ENCODE measurements around the gene MACROD2.

MACROD2 gene

DNA sequence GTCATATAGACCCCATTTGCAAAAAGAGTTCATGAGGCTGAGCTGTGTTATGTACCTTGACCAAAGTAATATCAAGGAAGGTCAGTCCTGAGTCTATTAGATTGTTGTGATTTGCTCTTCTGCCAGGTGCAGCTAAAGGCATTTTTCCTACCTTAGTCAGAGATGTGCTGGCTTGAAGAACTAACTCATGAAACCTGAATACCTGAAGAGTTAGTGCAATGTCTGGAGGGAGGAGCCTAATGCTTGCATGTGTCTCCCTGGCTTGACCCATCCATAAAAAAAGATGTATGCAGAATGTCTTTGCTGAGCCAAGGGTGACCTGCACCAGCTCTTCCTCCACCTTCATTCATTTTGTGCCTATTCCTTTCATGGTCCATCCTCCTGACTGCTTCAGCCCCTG lies 1835.9 kb downstream of the MACROD2 start:
- H3K27ac Mint-ChIP-seq, result no peak overlapping the region
- no peaks in the 10 kb centered on the region for H3K4me1 Mint-ChIP-seq (ENCODE audit: low read depth)
- H3K9me3 Mint-ChIP-seq, result no peaks in the 10 kb centered on the region
- no peak for DNase-seq (ENCODE audit: low spot score)
- no peaks in the 10 kb centered on the region for H3K27me3 Mint-ChIP-seq (ENCODE audit: low read depth)
- H3K36me3 Mint-ChIP-seq (ENCODE audit: low read depth), result no peaks in the 10 kb centered on the region
- no peak overlapping the region for H3K4me3 Mint-ChIP-seq

DNA sequence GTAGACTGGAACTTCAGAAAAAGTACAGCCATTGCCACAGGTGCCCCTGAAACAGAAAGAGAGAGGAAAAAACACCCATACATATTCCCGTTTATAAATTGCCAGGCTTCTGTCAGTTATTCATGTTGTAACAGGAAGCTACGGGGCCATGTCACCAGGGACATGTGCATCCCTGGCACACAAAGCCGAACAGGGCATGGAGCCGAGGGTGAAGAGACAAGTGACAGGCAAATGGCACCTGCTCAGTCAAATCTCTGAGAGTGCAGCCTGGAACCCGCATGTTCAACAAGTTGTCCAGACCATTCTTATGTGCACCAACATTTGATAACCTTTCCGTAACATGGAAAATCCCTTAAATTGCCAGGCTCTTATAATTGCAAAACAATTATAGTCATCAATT lies 1837.2 kb downstream of the MACROD2 start:
- no peak overlapping the region for H3K4me3 Mint-ChIP-seq
- H3K9me3 Mint-ChIP-seq, result no peaks in the 10 kb centered on the region
- no peaks in the 10 kb centered on the region for H3K36me3 Mint-ChIP-seq (ENCODE audit: low read depth)
- no peaks in the 10 kb centered on the region for H3K4me1 Mint-ChIP-seq (ENCODE audit: low read depth)
- no peak for DNase-seq (ENCODE audit: low spot score)
- no peak overlapping the region for H3K27ac Mint-ChIP-seq
- H3K27me3 Mint-ChIP-seq (ENCODE audit: low read depth), result no peaks in the 10 kb centered on the region

DNA sequence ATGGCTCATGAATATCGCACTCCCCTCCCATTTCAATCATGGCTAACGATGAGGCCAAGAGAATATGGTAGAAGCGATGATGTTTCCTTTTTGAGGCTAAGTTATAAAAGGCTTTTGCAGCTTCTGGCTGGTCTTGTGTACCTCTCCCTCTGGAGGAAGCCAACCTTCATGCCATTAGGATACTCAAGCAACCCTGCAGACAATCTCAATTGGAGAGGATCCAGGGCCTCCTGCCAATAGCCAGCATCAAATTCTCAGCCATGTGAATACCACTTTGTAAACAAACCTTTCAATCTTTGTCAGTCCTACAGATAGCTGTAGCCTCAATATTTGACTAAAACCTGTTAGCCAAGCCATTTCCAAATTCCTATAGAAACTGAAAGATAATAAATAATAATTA lies 1839.5 kb downstream of the MACROD2 start:
- Mint-ChIP-seq H3K4me3 (no peak overlapping the region), H3K27ac (no peak overlapping the region), H3K36me3 (ENCODE audit: low read depth) (no peaks in the 10 kb centered on the region), H3K27me3 (ENCODE audit: low read depth) (no peaks in the 10 kb centered on the region), H3K4me1 (ENCODE audit: low read depth) (no peaks in the 10 kb centered on the region), H3K9me3 (no peaks in the 10 kb centered on the region)
- no peak for DNase-seq (ENCODE audit: low spot score)

DNA sequence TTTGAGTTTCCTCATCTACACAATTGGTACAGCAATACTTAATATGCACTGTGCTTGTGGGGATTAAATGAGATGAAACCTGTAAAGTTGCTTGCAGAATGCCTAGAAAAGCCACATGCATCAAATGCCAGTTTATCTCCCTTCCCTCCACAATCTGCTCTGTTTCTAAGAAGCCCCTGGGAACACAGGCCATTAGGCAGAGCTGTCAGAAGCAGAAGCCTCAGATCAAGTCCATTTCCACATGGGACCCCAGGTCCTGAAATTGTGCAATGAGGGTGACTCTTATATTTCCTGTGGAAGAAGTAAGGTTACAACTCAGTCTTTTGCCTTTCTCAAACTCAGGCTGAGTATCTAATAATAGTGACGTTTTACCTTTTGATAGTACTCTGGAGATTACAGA lies 1840.5 kb downstream of the MACROD2 start:
- Mint-ChIP-seq H3K27me3 (ENCODE audit: low read depth) (no peaks in the 10 kb centered on the region), H3K36me3 (ENCODE audit: low read depth) (no peaks in the 10 kb centered on the region), H3K4me3 (no peak overlapping the region), H3K9me3 (peaks cover under 1% of the 10 kb centered on the region), H3K27ac (no peak overlapping the region), H3K4me1 (ENCODE audit: low read depth) (no peaks in the 10 kb centered on the region)
- DNase-seq (ENCODE audit: low spot score), result no peak

DNA sequence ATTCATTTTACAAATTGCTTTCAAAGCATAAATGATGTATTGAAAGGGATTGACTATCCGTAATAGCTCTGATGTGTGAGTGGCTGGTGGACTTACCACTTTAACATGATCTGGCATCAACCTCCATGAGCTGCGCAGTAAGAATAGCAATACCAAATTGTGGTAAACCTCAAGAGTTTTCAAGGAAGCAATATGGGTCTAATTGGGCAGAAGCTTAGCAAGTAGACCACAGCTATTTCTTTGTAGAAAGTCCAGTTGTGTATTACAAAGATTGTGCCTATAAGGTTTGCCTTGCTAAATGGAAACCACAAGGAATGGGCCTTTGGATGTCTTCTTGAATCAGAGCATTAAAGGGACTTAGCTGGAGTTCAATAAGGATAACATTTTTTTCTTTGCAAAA lies 1841.3 kb downstream of the MACROD2 start:
- no peak overlapping the region for H3K27ac Mint-ChIP-seq

DNA sequence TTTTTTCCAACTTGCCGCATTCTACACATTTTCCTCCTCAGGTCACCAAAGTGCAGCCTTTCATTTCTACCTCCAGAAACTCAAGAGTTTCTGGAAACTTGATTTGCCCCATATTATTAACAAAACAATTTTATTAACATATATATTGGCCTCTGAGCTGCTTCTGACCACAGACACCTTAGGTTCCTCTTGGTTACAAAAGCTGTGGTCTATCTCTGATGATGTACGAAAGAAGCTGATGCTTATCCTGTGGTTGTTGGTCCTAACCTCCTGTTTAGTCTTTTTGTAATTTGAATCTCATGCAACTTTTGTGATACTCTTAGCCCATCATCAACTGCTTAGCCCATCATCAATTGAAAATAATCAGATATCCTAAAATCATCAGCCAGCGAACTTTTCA lies 1842.2 kb downstream of the MACROD2 start:
- Mint-ChIP-seq H3K36me3 (ENCODE audit: low read depth) (no peaks in the 10 kb centered on the region), H3K4me1 (ENCODE audit: low read depth) (no peaks in the 10 kb centered on the region), H3K4me3 (no peak overlapping the region), H3K27ac (no peak overlapping the region), H3K9me3 (peaks cover 10% of the 10 kb centered on the region), H3K27me3 (ENCODE audit: low read depth) (no peaks in the 10 kb centered on the region)
- no peak for DNase-seq (ENCODE audit: low spot score)

More for the DNA sequence above, 1841.3 kb downstream of the MACROD2 start:
- no peaks in the 10 kb centered on the region for H3K27me3 Mint-ChIP-seq (ENCODE audit: low read depth)
- DNase-seq (ENCODE audit: low spot score), result no peak
- no peaks in the 10 kb centered on the region for H3K4me1 Mint-ChIP-seq (ENCODE audit: low read depth)
- peaks cover 9% of the 10 kb centered on the region for H3K9me3 Mint-ChIP-seq
- H3K36me3 Mint-ChIP-seq (ENCODE audit: low read depth), result no peaks in the 10 kb centered on the region
- H3K4me3 Mint-ChIP-seq, result no peak overlapping the region

DNA sequence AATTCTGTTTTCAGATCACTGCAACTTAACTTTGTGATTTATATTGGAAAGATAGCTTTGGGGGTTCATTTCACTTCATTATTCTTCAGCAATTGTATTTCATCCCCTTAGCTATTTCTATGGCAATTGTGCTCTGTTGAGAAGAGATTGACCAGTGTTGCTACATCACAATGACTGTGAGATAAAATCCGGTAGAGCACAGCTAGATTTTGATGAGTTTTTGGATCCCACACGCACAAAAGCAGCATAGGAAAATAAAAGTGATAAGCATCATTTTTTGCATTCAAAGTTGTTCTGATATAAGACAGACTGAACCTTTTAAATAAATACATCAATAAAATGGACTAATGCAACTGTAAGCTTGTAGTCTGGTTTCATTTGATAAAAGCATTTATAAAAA lies 1843.2 kb downstream of the MACROD2 start:
- no peak for DNase-seq (ENCODE audit: low spot score)
- no peaks in the 10 kb centered on the region for H3K4me1 Mint-ChIP-seq (ENCODE audit: low read depth)
- no peak overlapping the region for H3K4me3 Mint-ChIP-seq
- peaks cover 10% of the 10 kb centered on the region for H3K9me3 Mint-ChIP-seq
- H3K27ac Mint-ChIP-seq, result no peak overlapping the region
- H3K27me3 Mint-ChIP-seq (ENCODE audit: low read depth), result no peaks in the 10 kb centered on the region
- H3K36me3 Mint-ChIP-seq (ENCODE audit: low read depth), result no peaks in the 10 kb centered on the region

DNA sequence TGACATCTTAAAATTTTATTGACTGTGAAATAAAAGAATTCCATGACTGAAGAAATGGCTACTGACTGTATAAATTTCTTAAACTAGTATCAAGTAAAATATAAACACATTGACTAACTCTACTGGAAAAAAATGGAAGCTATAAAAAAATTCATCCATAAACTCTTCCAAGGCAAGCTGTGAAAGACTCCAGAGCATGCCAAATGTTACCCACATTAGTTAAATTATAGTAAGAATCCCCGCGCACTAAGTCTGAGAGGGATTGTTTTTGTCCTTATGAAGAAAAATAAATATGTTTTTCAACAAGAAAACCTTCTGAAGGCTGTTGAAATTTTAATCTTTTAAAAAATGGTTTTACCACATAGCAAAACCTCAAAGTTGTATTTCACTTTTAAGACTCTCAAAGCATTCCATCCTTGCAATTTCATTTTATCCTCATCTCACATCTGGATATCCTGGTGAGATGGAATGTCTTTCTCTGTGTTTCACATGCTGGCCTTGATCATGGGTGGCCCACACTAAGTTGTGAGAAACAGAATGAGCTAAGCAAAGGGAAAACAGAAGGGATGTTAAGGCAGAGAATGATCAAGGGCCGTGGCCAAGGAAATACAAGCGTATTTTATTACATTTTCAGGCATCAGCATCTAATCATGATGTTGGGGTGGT lies 1845.5 kb downstream of the MACROD2 start:
- Mint-ChIP-seq H3K36me3 (ENCODE audit: low read depth) (no peaks in the 10 kb centered on the region), H3K4me1 (ENCODE audit: low read depth) (no peaks in the 10 kb centered on the region), H3K4me3 (no peak overlapping the region), H3K27ac (no peak overlapping the region), H3K9me3 (peaks cover 10% of the 10 kb centered on the region), H3K27me3 (ENCODE audit: low read depth) (no peaks in the 10 kb centered on the region)
- DNase-seq (ENCODE audit: low spot score), result no peak

DNA sequence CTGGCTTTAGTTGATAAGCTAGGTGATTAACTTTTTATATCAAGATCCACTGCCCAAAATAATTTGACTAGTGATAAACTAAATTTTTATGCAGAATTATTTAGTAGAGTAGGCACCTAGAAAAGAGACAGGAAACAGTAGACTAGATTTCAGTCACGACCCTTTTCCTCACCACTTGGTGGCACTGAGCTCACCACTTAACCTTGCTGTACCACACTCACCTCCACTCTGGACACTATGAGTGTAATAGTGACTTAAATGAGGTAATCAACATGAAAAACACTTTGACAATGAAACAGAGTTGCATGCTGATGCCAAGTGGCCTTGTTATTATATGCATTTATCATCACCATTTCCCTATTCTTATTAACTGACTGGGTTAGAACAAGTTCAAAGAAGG lies 1847.6 kb downstream of the MACROD2 start:
- DNase-seq (ENCODE audit: low spot score), result no peak
- H3K27me3 Mint-ChIP-seq (ENCODE audit: low read depth), result no peaks in the 10 kb centered on the region
- peaks cover 17% of the 10 kb centered on the region for H3K9me3 Mint-ChIP-seq
- H3K36me3 Mint-ChIP-seq (ENCODE audit: low read depth), result no peaks in the 10 kb centered on the region
- no peak overlapping the region for H3K27ac Mint-ChIP-seq
- no peak overlapping the region for H3K4me3 Mint-ChIP-seq
- H3K4me1 Mint-ChIP-seq (ENCODE audit: low read depth), result no peaks in the 10 kb centered on the region

DNA sequence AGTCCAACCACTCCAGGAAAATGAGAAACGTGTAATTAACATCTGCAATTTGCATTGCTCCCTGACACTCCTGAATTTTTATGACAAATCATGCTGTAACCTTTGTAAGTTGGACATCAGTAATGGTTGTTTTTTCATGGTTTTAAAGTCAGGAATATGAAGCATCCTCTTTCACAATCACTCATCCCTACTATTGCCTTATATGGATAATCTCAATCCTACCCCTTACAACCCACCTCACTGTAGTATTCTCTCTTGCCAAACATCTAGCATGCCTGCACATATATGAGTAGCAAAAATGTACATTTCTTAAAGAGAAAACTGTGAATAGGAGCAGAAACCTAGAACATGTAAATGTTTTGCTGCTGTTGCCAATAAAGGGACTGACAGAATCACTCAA lies 1848.5 kb downstream of the MACROD2 start:
- Mint-ChIP-seq H3K4me3 (no peak overlapping the region), H3K36me3 (ENCODE audit: low read depth) (no peaks in the 10 kb centered on the region), H3K9me3 (peaks cover 18% of the 10 kb centered on the region), H3K4me1 (ENCODE audit: low read depth) (no peaks in the 10 kb centered on the region), H3K27me3 (ENCODE audit: low read depth) (no peaks in the 10 kb centered on the region), H3K27ac (no peak overlapping the region)
- no peak for DNase-seq (ENCODE audit: low spot score)

DNA sequence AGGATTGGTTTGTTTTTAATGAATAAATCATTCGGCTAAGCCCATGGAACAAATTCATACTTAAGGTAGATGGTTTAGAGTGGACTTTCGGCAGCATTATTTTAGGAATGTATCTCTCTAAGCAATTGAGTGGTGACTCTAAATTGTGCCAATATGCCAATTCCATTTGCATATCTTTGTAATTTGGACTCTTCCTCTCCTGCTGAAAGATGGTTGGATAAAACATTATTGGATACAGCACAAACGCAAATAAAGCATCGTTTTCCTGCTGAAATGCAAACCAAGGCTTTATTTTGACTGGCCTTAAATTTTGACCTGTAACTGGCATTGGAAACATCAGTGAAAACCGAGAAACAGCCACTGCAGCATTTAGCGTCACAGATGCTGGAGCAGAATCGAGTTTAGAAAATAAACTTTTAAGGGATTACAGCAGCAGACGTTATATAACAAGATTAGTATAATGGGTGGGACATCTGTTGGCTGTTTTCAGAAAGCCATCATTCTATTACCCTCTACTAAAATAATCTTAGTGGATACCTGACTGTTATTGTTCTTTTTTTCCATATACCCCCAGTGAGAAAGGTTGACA lies 1852.0 kb downstream of the MACROD2 start:
- Mint-ChIP-seq H3K36me3 (ENCODE audit: low read depth) (no peaks in the 10 kb centered on the region), H3K9me3 (peaks cover 24% of the 10 kb centered on the region), H3K4me1 (ENCODE audit: low read depth) (no peaks in the 10 kb centered on the region), H3K27ac (no peak overlapping the region), H3K27me3 (ENCODE audit: low read depth) (no peaks in the 10 kb centered on the region), H3K4me3 (no peak overlapping the region)
- no peak for DNase-seq (ENCODE audit: low spot score)

DNA sequence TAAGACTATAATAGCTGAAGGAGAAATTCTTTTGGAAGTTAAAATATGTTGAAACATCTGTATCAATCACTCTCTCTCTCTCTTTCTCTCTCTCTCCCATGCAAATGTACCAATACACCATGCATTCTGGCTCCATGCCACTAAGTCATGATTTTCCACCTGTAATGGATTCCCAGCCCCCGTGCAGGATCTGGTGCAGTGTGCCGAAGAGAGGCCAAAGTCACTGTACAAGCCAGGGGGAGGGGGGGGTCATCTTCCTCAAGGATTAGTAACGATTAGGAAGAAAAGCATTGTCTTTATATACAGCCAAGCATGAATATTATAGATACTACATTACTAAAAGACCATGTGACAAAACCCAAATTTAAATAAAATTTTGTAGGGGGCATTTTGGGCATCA lies 1852.8 kb downstream of the MACROD2 start:
- no peaks in the 10 kb centered on the region for H3K27me3 Mint-ChIP-seq (ENCODE audit: low read depth)
- peaks cover 24% of the 10 kb centered on the region for H3K9me3 Mint-ChIP-seq
- H3K4me3 Mint-ChIP-seq, result no peak overlapping the region
- H3K36me3 Mint-ChIP-seq (ENCODE audit: low read depth), result no peaks in the 10 kb centered on the region
- DNase-seq (ENCODE audit: low spot score), result no peak
- no peak overlapping the region for H3K27ac Mint-ChIP-seq
- no peaks in the 10 kb centered on the region for H3K4me1 Mint-ChIP-seq (ENCODE audit: low read depth)

DNA sequence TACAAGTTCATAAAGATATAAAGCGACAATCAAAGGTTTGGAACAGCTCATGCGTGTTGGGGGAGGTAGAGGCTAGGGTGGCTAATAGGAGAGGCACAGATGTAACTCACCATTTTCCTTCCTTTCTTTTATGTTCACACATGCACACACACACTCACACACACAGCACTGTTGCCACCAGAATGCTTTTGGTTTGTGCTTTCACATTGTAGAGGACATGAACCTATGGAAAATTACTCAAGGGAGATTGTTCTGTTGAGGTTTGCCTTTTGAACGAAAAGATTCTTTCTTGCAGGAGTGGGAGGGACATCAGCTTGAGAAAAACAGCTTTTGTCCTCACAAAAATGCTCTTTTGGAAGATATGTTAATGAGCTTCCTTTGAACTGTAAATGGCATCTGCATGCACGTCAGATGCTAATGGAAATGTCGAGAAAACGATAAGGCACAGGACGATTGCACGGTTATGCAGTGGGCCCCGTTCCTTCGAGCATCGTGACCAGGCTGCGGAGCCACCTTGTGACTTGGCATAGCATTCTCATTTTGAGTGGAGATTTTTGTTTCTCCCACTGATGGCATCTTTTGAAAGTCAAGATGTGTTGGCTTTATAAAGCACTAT lies 1853.8 kb downstream of the MACROD2 start:
- peaks cover 27% of the 10 kb centered on the region for H3K9me3 Mint-ChIP-seq
- no peaks in the 10 kb centered on the region for H3K4me1 Mint-ChIP-seq (ENCODE audit: low read depth)
- DNase-seq (ENCODE audit: low spot score), result no peak
- no peaks in the 10 kb centered on the region for H3K27me3 Mint-ChIP-seq (ENCODE audit: low read depth)
- H3K27ac Mint-ChIP-seq, result no peak overlapping the region
- no peak overlapping the region for H3K4me3 Mint-ChIP-seq
- H3K36me3 Mint-ChIP-seq (ENCODE audit: low read depth), result no peaks in the 10 kb centered on the region

DNA sequence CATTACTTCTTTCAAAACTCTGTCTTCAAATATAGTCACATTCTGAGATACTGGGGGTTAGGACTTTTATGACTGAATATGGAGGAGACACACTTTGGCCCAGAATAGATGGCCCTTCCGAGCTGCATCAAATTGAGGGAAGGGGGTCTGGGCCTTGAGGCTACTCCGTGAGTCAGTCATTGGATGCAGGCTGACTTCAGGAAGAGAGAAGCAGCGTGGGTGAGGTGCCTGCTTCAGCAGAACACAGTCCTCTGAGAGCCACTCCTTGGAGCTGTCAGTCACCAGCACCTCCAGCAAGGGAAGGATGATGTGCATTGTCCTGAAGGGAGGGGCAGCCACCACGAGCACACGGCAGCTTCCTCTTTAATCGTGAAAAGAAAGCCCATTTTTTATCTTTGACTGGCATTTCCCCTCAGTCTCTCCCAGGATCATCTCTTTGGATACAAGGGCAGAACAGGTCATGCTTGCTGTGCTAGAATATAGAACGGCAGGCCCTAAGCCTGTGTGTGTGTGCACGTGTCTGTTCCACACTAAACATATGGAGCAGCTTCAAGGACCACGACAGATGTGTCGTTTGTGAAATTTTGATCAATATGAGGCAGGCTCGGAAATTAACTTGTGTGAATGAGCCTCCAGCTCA lies 1856.4 kb downstream of the MACROD2 start:
- no peak overlapping the region for H3K27ac Mint-ChIP-seq
- H3K27me3 Mint-ChIP-seq (ENCODE audit: low read depth), result no peaks in the 10 kb centered on the region
- H3K4me3 Mint-ChIP-seq, result no peak overlapping the region
- no peak for DNase-seq (ENCODE audit: low spot score)
- peaks cover 29% of the 10 kb centered on the region for H3K9me3 Mint-ChIP-seq
- H3K36me3 Mint-ChIP-seq (ENCODE audit: low read depth), result no peaks in the 10 kb centered on the region
- no peaks in the 10 kb centered on the region for H3K4me1 Mint-ChIP-seq (ENCODE audit: low read depth)
